Left lung (tissue), 10 donors: ENCODE results near the gene RFPL2. TPM values are rescaled to one million over a fixed set of nuclear protein-coding genes. Genes with fewer than 3 reads are reported as not detected.

ENCODE experiments used
- ATAC-seq: fragments of 200-7000 bp; cut with Tn5 transposase; one replicate; pipeline ENCODE4 v1.9.1; 2020; ENCODE audit warnings: moderate library complexity
- DNase-seq, 4 donors: peaks; one replicate each; pipeline ENCODE4 v3.0.0-alpha.2; 2013 to 2020
- H3K27ac ChIP-seq, 2 donors: fragments of 200-600 bp; sonication (generic) in 1 of 2; one replicate each; pipeline versions ENCODE4 v1.5.0 to v1.8.0; 2020 to 2021
- H3K27me3 ChIP-seq, 2 donors: fragments of 200-600 bp; sonication (generic) in 1 of 2; one replicate each; pipeline versions ENCODE4 v1.5.0 to v1.8.0; 2020 to 2021
- H3K36me3 ChIP-seq, 2 donors: fragments of 200-600 bp; sonication (generic) in 1 of 2; one replicate each; pipeline versions ENCODE4 v1.5.0 to v1.8.0; 2020 to 2021
- H3K4me1 ChIP-seq, 2 donors: fragments of 200-600 bp; one replicate each; pipeline ENCODE4 v1.8.0; 2021
- H3K4me3 ChIP-seq, 2 donors: fragments of 200-600 bp; sonication (generic) in 1 of 2; one replicate each; pipeline versions ENCODE4 v1.5.0 to v1.8.0; 2020 to 2021; ENCODE audit warnings: mild to moderate bottlenecking in 1 of 2
- H3K9me3 ChIP-seq, 2 donors: fragments of 200-600 bp; sonication (generic) in 1 of 2; one replicate each; pipeline versions ENCODE4 v1.5.0 to v1.8.0; 2020 to 2021
- intact Hi-C, 2 donors: fragments of 100-400 bp; cut with DNase I; formaldehyde crosslinking; loops; one replicate each; pipeline versions ENCODE4 v1.11.2 to v1.14.2; 2022
- polyA plus RNA-seq, 6 donors: library from polyadenylated mRNA; unstranded; fragments of 120-200 nt; gene quantifications; one replicate each; pipeline ENCODE4 v1.2.1, GENCODE V29; 2013; ENCODE audit not compliant: insufficient read length in 6 of 6
- total RNA-seq, 2 donors: library from RNA; stranded (reverse); fragmentation: NEBNext Ultra II Directional; extraction: Animal tissue kit (Norgen Biotek cat#: 25700); gene quantifications; one replicate each; pipeline ENCODE4 v1.2.1, GENCODE V29; 2021
- TF ChIP-seq, protein P1 (sequence below), 2 donors: fragments of 200-600 bp; sonication (generic) in 1 of 2; IDR thresholded peaks; one replicate each; pipeline versions ENCODE4 v1.5.0 to v1.8.0; 2021; ENCODE audit warnings: antibody characterized with exemption in 2 of 2
- donor health status: DM: no; HTN: yes; CAD: no.
- donor health status: DM: no; HTN: no; CAD: no.

The RFPL2 gene
- total and polyA plus RNA-seq, 8 donors = 0.11 to 0.21 (median 0.15) TPM; not detected in 5

- peak; percentile 43 for ATAC-seq
- DNase-seq = peak in 1 of 4 donors; percentile 65
- peaks cover 17 to 46% of the 10 kb centered on the region in 2 donors for H3K27me3 ChIP-seq
- TF ChIP-seq, protein P1, sequence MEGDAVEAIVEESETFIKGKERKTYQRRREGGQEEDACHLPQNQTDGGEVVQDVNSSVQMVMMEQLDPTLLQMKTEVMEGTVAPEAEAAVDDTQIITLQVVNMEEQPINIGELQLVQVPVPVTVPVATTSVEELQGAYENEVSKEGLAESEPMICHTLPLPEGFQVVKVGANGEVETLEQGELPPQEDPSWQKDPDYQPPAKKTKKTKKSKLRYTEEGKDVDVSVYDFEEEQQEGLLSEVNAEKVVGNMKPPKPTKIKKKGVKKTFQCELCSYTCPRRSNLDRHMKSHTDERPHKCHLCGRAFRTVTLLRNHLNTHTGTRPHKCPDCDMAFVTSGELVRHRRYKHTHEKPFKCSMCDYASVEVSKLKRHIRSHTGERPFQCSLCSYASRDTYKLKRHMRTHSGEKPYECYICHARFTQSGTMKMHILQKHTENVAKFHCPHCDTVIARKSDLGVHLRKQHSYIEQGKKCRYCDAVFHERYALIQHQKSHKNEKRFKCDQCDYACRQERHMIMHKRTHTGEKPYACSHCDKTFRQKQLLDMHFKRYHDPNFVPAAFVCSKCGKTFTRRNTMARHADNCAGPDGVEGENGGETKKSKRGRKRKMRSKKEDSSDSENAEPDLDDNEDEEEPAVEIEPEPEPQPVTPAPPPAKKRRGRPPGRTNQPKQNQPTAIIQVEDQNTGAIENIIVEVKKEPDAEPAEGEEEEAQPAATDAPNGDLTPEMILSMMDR (IDR thresholded peaks at IDR 0.05) = peak; percentile 21 to 59
- H3K27ac ChIP-seq = no peak overlapping the region
- intact Hi-C loops = no loop called here
- no peak overlapping the region for H3K4me3 ChIP-seq
- peaks cover 6 to 32% of the 10 kb centered on the region in 2 donors for H3K4me1 ChIP-seq
- H3K9me3 ChIP-seq = no peaks in the 10 kb centered on the region
- H3K36me3 ChIP-seq = no peaks in the 10 kb centered on the region
Observed at GRCh38 chr22:32206774-32207758, 2.2 kb upstream of the RFPL2 start.

- no peaks in the 10 kb centered on the region for H3K36me3 ChIP-seq
- TF ChIP-seq, protein P1 (IDR thresholded peaks at IDR 0.05) = no peak
- no peak overlapping the region for H3K27ac ChIP-seq
- H3K9me3 ChIP-seq = no peaks in the 10 kb centered on the region
- peaks cover 17 to 55% of the 10 kb centered on the region in 2 donors for H3K27me3 ChIP-seq
- peaks cover 6 to 36% of the 10 kb centered on the region in 2 donors for H3K4me1 ChIP-seq
- DNase-seq = peak in 1 of 4 donors; percentile 75
- no peak overlapping the region for H3K4me3 ChIP-seq
- no peak for ATAC-seq
- intact Hi-C loops = no loop called here
Observed at GRCh38 chr22:32205974-32206773, 1.3 kb upstream of the RFPL2 start.

GRCh38 chr22:32204040-32204855 is 625 bp downstream of the RFPL2 start:
- no peak overlapping the region for H3K27ac ChIP-seq
- peak overlapping the region in 1 of 2 donors; percentile 26 for H3K4me3 ChIP-seq
- TF ChIP-seq, protein P1 (IDR thresholded peaks at IDR 0.05) = no peak
- peaks cover 17 to 55% of the 10 kb centered on the region in 2 donors for H3K27me3 ChIP-seq
- no peaks in the 10 kb centered on the region for H3K9me3 ChIP-seq
- intact Hi-C loops = no loop called here
- ATAC-seq = no peak
- peaks cover 6 to 36% of the 10 kb centered on the region in 2 donors for H3K4me1 ChIP-seq
- H3K36me3 ChIP-seq = no peaks in the 10 kb centered on the region
- peak in 1 of 4 donors; percentile 69 for DNase-seq

DNA sequence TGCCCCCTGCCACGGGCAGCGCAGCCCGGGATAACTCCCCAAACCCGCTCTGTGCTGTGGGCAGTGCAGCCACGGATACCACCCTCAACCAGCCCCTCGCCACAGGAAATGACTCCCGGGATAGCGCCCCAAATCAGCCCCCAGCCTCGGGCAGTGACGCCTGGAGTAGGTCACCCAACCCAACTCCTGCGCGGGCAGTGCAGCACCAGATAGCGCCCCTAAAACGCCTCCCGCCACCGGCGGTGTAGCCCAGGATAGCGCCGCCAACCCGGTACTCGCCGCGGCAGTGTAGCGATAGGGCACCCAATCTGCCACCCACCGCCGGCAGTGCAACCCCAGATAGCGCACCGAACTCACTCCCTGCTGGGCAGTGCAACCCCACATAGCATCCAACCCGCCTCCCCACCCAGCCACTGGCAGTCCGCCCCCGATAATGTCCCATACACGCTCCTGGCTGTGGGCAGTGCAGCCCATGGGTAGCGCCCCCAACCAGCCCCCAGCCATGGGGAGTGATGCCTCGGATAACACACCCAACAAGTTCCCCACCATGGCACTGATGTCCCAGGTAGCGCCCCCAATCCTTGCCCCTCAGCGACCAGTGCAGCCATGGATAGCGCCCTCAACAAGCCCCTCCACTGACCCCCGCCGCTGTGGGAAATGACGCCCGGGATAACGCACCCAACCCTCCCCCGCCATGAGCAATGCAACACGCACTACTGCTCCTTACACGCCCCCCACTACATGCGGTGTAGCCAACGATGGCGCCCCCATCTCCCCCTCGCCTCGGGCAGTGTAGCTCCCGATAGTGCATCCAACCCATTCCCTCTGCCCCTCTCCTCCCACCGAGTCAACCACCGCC is 1.5 kb downstream of the RFPL2 start:
- intact Hi-C loops = no loop called here
- ATAC-seq (peak; percentile 16), DNase-seq (peak in 1 of 4 donors; percentile 75)
- Histone ChIP-seq H3K36me3 (no peaks in the 10 kb centered on the region), H3K9me3 (no peaks in the 10 kb centered on the region), H3K4me3 (peak overlapping the region in 1 of 2 donors; percentile 10), H3K27me3 (peaks cover 17 to 58% of the 10 kb centered on the region in 2 donors), H3K4me1 (peaks cover 6 to 36% of the 10 kb centered on the region in 2 donors), H3K27ac (no peak overlapping the region)
- TF ChIP-seq, protein P1 (IDR thresholded peaks at IDR 0.05) = no peak
